ENCODE measurements around the gene H2AZ2.
A peak's percentile ranks its signal among the peaks of the same experiment; 100 is the strongest.

The H2AZ2 gene

DNA sequence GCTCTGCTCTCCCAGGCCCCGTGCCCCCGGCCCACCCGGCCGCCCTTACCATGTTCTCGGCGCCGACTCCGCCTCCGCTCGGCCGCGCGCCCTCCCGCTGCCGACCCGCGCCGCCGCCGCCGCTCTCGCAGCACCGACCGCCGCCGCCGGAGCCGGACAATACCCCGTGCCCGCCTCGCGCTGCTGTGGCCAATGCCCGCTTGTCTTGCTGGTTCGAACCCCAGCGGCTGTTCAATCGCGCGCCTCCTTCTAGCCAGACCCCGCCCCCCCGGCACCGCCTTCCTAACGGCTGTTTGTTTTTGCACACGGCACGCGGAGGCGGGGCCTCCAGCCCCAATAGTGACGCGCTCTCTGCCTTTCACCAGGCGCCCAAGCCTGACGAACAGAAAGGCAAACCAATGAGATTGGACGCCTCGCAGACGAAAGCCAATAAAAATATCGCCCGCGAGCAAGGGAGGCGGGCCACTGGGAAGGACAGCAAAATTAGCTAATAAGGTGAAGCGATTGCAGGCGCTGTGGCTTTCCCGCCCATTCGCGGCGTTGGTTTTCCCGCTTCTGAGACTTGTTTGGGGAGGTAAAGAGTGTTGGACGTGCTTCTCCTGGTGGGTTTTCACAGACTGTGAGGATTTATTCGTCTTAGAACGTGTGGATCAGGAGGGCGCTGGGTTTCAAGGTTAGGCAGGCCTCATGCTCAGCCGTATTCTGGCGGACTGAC, at the start of gene H2AZ2:
Gene H2AZ2 (minus strand): TSS at position 168 of the 715 bp plus-strand sequence. CDS start 116 bp downstream, at position 52.
- peak within 1 kb of the TSS; percentile 84 for H3K4me3 ChIP-seq (ENCODE audit: control insufficient read depth, low read depth, low read length)
- peak; percentile 100 for DNase-seq (ENCODE audit: low read depth)
- TF ChIP-seq, protein P1, sequence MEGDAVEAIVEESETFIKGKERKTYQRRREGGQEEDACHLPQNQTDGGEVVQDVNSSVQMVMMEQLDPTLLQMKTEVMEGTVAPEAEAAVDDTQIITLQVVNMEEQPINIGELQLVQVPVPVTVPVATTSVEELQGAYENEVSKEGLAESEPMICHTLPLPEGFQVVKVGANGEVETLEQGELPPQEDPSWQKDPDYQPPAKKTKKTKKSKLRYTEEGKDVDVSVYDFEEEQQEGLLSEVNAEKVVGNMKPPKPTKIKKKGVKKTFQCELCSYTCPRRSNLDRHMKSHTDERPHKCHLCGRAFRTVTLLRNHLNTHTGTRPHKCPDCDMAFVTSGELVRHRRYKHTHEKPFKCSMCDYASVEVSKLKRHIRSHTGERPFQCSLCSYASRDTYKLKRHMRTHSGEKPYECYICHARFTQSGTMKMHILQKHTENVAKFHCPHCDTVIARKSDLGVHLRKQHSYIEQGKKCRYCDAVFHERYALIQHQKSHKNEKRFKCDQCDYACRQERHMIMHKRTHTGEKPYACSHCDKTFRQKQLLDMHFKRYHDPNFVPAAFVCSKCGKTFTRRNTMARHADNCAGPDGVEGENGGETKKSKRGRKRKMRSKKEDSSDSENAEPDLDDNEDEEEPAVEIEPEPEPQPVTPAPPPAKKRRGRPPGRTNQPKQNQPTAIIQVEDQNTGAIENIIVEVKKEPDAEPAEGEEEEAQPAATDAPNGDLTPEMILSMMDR (conservative IDR thresholded peaks at IDR 0.05; ENCODE audit: control insufficient read depth, insufficient read depth, low read depth, low read length): no peak

DNA sequence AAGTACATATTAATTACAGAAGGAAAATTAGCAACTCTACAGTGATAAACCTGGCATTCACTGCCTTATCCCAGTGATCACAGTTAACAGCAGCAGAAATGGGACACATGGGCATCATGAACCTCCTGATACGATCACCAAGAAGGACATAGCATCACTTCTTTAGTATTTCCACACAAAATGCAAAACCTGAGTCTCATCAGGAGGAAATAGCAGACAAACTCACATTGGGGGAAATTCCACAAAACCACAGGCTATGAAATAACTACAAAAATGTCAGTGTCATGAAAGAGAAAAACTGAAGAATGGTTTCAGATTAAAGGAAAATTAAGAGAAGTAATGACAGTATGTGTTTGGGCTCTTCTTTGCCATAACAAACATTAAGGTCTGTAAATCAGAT, 49.4 kb upstream of the H2AZ2 start:
- DNase-seq (ENCODE audit: low read depth): no peak
- no peak overlapping the region for H3K4me3 ChIP-seq (ENCODE audit: control insufficient read depth, low read depth, low read length)

DNA sequence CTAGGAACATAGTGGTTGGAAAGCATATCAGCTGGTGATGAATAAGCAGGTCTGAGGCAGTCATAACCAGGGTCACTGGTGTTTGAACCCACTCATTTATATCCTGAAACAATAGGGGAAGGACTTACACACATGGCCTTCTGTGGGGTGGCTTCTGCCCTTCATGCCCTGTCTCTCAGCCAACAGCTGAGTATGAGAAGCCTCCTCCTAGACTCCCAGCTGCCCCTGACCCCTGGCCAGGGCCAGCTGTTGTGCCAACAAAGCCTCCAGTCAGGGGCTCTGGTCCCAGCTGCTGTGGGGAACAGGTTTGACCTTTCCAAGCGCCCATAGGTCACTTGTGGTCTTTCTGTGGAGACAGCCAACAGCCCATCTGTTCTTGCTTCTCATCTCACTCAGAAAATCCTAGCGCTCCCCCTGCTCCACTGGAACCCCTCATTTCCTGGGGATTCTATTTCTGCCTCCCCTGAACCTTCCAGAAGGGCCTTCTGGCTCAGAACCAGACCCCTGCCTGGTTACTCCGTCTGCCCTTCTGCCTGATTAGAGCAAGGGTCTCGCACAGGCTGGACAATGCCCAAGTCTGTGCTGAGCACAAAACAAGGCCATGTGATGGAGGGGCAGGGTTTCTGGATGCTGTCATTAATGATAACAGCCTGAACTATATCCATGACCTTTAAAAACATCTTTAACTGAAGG, 47.1 kb upstream of the H2AZ2 start:
- TF ChIP-seq, protein P1 (conservative IDR thresholded peaks at IDR 0.05; ENCODE audit: control insufficient read depth, insufficient read depth, low read depth, low read length): no peak
- no peak for DNase-seq (ENCODE audit: low read depth)
- H3K4me3 ChIP-seq (ENCODE audit: control insufficient read depth, low read depth, low read length): no peak overlapping the region

More for the DNA sequence above, 49.4 kb upstream of the H2AZ2 start:
- TF ChIP-seq, protein P1 (conservative IDR thresholded peaks at IDR 0.05; ENCODE audit: control insufficient read depth, insufficient read depth, low read depth, low read length): no peak

DNA sequence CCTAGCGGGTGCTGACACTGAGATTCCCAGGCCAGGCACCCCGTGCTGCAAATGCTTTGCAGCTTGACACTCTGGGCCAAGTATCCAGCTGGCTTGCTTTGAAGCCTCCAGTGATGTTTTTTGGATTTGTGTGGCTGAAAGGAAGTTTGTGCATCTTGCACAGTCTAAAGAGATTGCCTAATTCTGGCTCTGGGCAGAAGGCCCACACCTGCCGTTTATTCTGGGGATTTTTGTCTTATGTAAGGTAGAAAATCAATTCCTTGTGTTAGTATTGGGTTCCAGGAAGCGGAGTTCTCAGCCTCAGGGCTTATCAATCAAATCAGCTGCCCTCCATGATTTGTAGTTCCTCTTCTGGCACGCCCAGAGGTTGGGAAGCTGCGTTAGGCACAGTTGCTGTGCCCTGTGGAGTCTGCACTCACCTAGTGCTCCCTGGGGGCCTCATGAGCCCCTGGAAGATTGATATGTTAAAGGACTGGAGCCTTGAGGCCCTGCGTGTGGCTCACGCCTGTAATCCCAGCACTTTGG, 45.9 kb upstream of the H2AZ2 start:
- TF ChIP-seq, protein P1 (conservative IDR thresholded peaks at IDR 0.05; ENCODE audit: control insufficient read depth, insufficient read depth, low read depth, low read length): no peak

DNA sequence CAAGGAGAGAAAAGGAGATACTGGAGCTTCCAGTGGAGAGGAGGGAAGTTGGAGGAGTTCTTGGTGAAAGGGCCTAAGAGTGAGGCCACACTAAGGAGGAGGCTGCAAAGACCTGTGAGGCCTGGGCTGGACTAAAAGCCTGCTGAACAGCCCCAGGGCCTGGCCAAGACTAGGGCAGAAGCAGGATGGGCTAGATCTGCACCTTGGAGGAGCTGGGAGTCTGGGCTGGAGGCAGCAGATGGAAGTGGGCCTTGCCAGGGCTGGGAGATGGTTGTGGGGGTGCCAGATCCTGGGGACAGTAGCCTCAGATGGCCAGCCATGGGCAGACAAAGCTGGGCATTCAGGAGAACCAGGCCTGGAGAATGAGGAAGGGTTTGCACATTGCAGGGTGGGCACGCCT, 43.9 kb upstream of the H2AZ2 start:
- DNase-seq (ENCODE audit: low read depth): no peak

More for the DNA sequence above, 45.9 kb upstream of the H2AZ2 start:
- DNase-seq (ENCODE audit: low read depth): no peak
- no peak overlapping the region for H3K4me3 ChIP-seq (ENCODE audit: control insufficient read depth, low read depth, low read length)

DNA sequence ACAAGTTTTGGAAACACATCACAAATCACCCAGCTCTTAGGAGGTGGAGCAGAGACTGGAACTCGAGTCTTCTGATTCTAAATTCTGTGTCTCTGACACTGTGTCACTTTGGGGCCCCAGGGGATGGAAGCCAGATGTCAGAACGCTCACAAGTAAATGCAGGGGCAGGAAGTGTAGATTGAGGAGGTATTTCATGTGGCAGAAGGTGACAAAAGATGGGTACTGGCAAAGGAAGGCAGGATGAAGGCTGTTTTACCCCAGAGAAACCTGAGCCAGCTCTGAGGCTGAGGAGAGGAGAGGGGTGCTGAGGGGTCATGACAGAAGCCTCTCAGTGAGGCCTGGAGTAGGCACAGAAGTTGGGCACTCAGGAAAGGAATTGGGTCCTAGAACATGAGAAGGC, 43.5 kb upstream of the H2AZ2 start:
- DNase-seq (ENCODE audit: low read depth): no peak
- no peak overlapping the region for H3K4me3 ChIP-seq (ENCODE audit: control insufficient read depth, low read depth, low read length)
- TF ChIP-seq, protein P1 (conservative IDR thresholded peaks at IDR 0.05; ENCODE audit: control insufficient read depth, insufficient read depth, low read depth, low read length): no peak

More for the DNA sequence above, 43.9 kb upstream of the H2AZ2 start:
- TF ChIP-seq, protein P1 (conservative IDR thresholded peaks at IDR 0.05; ENCODE audit: control insufficient read depth, insufficient read depth, low read depth, low read length): no peak
- H3K4me3 ChIP-seq (ENCODE audit: control insufficient read depth, low read depth, low read length): no peak overlapping the region
